ENCODE measurements around the gene COL25A1.
"Not testable (repeated sequence)": the region's sequence is repeated elsewhere in the genome, so short reads cannot be mapped to it uniquely, and the experiment has no call there.

COL25A1 gene

DNA sequence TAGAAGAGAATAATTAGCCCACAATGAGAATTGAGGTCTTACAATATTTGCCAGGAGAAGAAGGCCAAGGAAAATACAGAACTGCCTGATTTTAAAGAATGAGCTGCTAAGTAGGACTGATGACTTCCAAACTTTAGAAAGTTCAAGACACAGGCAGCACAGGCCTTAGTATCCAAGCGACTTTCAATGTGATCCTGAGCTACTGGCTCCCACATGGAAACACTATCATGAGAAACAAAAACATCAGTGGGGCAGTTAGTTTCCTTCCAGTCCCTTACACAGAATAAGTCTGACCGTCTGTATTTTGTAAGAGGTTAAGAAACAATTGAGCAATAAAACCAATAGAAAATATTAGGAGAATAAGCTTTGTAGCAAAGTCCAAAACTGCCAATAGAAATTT, 251.4 kb downstream of the COL25A1 start:
- DNase-seq (ENCODE audit: low spot score), result no peak

DNA sequence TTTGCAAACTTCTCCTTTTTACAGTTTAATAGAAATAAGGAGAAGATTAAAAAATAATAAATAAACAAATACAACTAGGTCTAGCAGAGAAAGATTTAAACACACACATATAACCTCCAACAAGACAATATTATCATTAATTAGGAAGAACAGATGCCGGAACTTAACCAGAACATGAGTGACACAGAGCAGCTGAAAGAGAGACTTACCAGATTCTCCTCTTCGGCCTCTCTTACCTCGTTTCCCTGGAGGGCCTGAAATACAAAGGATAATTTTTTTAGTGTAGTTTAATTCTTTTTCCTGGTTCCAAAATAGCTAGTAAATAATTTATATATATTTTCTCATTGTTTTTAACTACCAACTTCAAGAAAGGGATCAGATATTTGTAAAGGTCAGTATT, 252.5 kb downstream of the COL25A1 start:
- DNase-seq (ENCODE audit: low spot score), result no peak

DNA sequence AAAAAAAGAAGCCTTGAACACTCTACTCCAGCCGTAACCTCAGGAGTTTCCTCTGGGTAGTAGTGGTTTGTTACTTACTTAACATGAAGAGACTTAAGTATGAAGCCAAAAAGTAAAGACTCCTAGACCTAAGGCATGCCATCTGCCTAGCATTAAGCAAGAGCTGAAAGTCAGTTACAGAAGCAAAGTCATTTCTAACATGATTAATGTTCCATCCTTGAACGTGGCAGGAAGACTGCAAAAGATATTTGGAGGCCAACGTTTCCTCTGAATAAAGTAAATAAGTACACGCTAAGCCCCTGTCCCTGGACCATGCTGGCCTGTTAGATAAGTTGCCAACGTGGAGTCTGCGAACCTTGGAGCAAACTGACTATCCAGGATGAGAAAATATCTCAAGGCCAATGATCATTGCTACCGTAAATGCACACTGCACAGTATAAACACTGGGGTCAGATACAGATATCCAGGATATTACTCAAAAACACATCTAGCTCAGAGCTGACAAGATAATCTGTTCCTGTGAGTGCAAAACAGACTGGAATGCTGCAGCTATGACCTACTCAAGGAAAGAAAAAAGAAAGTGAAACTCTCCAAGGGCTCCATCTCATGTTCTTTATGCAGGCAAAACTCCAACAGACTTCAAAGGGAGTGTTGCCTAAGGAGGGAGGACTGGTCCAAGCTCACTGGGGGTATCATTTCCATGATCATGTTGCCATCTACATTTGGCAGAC, 255.8 kb downstream of the COL25A1 start:
- no peak for DNase-seq (ENCODE audit: low spot score)

DNA sequence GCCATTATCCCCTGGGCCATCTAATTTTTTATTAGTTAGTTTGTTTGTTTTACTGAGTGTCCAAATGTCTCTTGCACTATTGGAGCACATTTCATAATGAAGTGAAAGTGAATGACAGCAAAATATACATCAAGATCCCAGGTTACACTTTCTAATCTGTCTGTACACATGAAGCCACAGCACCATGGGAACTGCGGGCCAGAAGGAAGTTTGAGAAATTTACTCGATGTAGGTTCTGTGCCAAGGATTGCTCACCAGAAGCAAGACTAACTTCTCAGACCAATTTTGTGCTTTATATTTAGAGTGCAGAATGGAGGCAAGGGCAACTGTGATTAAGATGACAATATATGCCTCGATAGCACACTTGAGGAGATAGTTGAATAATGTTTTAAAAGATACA, 258.0 kb downstream of the COL25A1 start:
- no peak for DNase-seq (ENCODE audit: low spot score)

DNA sequence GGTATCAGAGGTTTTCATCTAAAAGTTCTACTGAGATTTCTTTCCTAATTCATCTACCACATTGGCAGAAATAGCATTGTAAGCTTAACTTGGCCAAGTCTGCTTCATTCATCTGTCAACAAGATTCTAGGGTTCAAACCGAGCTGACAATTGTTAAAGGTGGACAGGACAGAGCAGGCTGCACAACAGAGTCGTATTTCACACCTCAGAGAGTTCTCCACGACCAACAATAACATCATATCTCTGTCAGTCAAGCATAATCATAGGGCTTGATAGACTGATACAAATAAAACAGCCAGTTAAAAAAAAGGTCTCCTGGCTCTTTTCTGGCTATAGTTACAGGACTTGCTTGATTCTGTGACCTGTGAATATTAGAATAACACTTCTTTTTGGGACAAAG, 259.2 kb downstream of the COL25A1 start:
- no peak for DNase-seq (ENCODE audit: low spot score)

DNA sequence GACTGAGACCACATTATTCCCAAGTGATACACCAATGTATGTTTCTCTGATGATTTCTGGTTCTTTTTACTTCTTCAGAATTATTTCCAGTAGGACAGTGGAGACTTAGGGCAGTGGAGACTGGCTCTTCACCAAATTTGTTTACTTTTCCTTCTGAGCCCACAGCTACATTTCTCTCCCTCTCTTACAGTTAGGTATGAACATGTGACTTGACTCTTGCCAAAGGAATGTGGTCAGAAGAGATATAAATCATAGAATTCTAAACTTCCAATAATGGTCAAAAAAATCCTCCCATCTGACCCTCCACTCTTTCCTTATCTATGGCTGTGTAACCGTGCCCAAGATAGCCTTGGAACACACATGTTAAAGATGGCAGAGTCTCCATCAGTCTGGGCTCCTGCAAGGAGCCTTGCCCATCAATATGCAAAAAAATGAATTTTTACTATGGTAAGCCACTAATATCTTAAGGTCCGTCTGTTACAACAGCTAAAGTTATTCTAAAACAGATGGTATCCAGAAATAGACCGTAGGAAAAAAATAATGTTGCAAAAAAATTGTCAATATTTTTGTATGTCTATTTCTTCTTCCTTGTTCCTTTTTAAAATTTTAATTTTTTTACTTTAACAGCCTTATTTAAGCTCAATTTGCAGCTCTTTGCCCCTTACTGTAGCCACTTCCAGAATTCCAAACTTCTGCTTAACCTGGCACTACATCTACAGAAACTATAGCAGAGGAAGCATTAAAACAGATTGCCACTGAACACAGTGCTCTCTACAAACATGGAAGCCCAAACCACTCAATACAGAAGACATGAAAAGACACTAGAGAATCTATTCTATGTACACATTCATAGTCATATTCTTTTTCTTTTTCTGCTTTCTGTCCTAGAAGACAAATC, 260.7 kb downstream of the COL25A1 start:
- DNase-seq (ENCODE audit: low spot score), result no peak

DNA sequence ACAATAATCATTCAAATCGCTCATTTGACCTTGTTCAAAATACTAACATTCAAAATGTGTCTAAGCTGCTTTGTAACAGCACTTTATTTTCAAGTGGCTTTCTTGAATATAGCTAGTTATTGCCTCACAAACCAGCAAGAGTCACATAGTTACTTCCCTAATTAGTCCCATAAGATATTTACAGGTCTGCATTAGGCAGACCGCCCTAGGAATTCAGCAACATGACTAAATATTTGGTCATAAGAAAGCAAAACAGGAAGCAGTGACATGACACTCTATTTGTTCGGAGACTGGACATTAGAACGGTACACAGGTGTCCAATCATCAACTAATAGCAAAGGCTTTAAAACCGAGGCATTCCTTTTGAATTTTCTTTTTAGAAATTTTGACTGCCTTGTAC, 262.0 kb downstream of the COL25A1 start:
- no peak for DNase-seq (ENCODE audit: low spot score)

DNA sequence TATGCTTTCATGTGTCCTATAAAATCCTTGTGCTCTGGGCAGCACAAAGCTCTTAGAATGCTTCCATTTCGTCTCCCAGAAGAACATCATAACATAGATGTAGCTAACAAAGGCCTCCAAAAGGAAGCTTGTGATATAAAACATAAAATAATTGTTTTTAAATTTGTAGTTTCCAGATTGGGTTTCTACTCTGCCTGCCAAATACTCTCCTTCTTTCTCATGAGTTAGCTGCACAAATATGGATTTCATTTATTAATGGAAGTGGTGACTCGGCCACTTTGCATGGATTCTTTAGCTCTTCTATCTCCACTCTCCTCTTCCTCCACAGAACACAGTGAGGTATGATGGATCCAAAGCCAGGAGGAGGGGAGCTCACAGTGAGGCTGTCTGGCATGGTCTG, 265.4 kb downstream of the COL25A1 start:
- DNase-seq (ENCODE audit: low spot score), result no peak

DNA sequence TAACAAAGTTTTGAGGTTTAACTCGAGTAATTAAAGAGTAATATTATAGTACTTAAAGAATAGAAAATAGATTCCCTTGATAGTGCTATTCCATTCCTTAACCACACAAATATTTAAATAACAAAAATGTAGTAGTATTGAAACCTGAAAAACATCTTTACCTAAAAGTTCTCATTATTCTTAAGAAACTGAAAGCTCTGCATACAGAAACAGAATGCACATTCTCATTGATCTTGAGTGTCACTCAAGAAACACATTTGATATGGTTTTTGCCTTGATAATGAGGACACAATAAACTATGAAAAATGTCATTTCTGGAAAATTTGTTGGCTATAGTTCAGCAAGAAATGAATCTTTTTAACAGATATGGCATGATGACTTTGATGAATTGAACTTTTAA, 268.5 kb downstream of the COL25A1 start:
- DNase-seq (ENCODE audit: low spot score), result no peak

DNA sequence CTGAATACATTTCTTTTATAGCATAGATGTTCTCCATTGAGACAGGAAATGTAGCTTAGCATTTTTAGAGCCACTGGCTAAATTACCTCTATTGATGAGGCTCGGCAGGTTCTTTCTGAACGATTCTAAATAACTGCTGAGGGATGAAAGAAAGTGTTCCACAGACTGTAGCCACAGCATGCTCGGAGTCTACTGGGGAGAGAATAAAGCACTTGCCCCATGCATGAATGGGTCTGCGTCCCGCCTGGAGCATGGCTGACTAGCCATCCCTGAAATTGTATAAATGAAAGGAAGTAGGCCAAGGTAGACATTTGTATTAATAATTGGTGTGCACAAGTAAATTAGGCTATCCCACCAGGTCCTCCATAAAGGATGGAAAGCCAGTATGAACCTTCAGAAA, 269.8 kb downstream of the COL25A1 start:
- DNase-seq (ENCODE audit: low spot score), result no peak

DNA sequence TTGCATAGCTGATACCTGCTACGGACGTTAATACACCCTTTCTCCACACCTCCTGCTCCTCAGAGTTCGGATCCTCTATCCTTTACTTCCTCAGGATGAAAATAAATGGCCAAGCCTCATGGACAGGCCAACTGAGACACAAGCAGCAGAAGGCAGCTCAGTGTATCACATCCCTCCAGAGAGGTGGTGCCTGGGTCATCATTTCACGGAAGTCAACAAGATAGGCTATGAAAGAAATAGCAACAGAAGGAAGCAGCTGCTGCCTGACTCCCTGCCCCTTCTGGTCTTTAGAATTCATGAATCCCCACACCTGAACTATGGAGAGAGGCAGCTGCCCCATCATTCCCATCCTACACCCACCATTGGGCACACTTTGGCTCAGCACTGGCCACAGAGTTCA, 272.5 kb downstream of the COL25A1 start:
- DNase-seq (ENCODE audit: low spot score), result no peak

DNA sequence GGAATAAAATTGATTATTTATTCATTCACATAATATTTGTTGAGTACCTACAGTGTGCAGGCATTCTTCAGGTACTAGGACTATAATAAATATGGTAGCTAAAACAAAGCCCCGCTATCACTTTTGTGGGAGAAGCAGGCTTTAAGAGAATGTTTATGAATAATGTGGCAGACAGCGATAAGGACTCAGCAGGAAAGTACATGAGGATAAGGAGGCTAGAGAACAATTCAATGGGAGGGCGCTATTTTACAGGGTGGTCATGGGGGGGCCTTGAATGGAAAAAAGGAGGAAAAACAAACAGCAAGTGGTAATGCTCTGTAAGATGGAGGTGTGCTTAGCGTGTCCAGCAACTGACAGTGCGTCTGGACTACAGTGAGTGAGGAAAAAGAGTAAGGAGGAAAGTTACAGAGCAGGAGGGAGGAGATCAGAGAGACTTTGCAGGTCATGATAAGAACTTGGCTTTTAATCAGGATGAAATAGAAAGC, 275.4 kb downstream of the COL25A1 start:
- DNase-seq (ENCODE audit: low spot score), result no peak

DNA sequence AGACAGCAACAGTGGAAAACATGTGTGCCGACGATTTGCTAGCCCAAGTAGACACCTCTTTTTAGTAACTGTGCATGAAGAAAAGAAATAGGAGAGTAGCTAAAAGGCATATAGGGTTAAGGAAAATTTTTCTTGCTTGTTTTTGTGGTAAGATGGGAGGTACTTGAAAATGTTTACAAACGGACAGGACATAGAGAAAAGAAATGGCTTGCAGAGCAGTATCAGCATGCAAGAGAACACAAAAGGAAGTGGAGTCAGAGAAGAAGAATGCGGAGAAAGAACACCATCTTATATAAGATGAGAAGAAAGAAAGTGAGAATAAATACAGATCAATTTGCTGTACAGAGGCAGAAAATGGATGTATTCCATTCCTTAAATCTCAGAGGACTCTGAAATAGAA, 275.9 kb downstream of the COL25A1 start:
- DNase-seq (ENCODE audit: low spot score), result no peak

DNA sequence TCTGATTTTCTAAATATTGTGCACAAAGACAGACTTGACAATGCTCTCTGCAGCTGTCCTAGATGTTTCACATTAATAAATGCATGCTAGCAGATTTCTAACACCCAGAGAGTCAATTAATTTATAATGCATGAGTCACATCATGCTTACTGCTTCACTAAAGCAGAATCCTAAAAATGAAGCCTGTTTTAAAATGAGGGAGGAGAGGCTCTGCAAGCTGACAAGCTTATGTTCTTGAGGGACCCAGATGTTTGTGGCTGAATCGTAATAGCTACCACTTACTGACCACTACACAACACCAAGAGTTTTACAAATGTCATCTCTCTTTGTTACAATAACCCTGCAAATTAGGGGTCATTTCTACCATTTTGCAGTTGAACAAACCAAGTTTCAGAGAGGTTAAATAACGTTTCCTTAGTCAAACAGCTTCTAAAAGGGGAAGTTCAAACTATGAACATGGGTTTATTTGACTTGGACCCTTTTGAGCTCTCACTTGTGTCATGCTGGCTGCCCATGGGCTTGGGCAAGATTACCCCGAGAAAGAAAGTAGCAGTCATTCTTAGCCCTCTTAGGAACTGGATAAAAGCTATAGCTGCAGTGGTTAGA, 276.9 kb downstream of the COL25A1 start:
- DNase-seq (ENCODE audit: low spot score), result no peak

DNA sequence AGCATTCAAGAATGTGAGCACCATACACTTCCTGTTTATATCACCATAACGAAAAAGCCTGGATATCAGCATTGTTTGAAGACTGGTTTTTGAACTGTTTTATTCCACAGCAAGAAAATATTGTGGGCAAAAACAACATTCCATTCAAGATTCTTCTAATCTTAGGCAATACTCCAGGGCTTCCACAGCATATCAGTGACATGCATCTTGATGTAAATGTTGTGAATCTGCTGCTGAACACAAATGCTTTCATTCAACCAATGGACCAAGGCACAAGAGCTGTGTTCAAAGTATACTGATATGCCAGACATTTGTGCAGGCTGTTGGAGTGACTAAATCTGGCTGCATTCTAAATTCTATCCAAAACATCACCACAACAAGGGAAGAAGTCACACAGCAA, 279.5 kb downstream of the COL25A1 start:
- no peak for DNase-seq (ENCODE audit: low spot score)

DNA sequence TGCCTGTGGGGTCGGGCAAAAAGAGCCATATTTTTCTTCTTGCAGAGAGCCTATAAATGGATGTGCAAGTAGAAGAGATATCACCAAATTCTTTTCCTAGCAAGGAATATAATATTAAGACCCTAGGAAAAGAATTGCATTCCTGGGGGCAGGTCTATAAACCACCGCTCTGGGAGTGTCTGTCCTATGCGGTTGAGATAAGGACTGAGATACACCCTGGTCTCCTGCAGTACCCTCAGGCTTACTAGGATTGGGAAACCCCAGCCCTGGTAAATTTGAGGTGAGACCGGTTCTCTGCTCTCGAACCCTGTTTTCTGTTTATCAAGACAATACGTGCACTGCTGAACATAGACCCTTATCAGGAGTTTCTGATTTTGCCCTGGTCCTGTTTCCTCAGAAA, 280.8 kb downstream of the COL25A1 start:
- DNase-seq (ENCODE audit: low spot score), result not testable (repeated sequence)

DNA sequence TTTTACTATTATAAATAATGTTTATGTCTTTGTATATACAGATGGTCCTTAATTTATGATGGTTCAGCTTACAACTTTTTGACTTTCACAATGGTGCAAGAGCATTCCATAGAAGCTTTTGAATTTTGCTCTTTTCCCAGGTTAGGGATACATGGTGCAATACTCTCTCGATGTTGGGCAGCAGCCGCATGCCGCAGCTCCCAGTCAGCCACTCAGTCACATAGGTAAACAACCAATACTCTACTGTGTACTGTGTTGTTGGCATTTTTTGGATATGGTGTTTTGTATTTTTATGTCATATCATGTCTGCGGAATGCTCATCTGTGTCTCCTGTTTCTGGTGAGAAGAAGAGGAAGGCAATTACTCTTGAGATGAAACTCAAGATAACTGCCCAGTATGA, 281.6 kb downstream of the COL25A1 start:
- no peak for DNase-seq (ENCODE audit: low spot score)

DNA sequence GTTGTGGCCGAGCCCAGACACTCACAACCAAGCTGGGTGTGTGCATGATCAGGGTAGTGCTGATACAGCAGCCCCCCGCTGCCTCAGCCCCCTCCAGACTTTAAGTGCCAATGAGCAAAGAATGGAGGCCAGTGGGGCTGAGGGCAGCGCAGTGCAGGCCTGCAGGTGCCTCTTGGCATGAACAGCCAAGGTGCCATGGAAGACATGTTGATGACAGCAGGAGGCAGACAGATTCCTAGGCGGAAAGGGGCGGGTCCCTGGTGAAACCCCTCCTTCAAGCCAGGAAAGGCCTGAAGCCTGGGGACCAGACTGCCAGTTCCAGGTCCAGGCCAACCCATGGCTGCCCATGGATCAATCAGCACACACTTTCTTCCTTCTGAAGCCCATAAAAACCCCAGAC, 286.3 kb downstream of the COL25A1 start:
- DNase-seq (ENCODE audit: low spot score), result no peak

DNA sequence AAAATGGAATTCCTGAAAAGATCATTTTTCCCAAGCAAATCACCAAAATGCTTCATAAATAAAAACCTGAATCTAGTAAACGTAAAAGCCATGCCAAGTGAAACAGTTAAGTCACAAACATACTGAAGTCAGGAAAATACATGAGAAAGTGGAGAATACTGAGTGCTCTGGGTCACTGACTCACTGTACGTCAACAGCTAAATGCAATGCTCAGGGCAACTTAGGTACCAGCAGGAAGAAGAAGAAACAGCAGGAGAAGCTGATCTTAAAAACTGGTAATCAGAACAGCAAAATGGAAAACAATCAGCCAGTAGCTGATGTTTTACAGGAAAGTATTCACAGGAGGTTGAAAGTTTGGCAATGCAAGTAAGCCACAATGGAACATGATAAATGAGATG, 287.0 kb downstream of the COL25A1 start:
- no peak for DNase-seq (ENCODE audit: low spot score)

DNA sequence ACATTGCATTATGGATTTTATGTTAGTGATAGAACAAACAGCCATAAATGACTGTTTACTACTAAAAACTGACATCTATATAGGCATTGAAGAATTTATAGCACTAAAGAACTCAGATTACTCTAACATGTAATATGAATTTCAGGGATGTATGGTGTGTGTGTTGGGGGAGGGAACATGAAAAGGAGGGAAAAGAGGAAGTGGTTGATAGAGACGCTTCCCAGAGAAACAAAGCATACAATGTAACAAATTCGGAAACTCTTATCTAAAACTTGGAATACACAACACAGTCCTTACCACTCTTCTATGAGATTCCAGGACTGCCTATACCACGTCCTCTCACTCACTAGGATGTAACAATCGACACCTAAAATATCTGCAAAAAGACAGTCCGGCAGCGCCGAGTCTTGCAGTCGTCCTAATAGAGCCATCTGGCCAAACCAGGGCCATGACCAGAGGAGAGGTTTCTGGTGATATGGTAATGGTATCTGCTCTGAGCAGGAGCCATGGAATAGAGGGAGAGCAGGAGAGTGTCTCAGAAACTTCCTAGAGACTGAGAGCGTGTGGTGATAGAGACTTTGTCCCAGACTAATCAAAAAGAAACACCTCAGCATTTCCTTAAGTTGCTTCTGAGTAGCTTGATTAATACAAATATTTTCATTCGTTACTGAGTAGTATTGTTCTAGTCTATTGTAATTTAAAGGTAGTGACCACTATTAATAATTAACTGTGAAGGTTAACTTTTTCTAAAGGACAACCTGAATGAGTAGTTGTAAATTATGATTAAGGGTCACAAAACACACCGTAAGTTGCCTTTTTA, 287.7 kb downstream of the COL25A1 start:
- DNase-seq (ENCODE audit: low spot score), result no peak

DNA sequence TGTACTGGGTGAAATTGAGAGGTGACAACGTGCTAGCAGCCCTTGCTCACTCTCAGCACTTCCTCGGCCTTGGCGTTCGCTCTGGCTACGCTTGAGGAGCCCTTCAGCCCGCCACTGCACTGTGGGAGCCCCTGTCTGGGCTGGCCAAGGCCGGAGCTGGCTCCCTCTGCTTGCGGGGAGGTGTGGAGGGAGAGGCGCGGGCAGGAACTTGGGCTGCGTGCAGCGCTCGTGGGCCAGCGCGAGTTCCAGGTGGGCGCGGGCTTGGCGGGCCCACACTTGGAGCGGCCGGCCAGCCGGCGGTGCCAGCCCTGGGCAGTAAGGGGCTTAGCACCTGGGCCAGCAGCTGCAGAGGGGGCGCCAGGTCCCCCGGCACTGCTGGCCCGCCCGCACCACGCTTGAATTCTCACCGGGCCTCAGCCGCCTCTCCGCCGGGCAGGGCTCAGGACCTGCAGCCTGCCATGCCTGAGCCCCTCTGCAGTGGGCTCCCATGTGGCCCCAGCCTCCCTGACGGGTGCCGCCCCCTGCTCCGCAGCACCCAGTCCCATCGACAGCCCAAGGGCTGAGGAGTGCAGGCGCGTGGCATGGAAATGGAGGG, 290.1 kb downstream of the COL25A1 start:
- no peak for DNase-seq (ENCODE audit: low spot score)
